GM18502 (cell line): ENCODE results near the gene UNC119.

Experiments
- ATAC-seq: cut with Tn5 transposase; IDR thresholded peaks from one replicate; pipeline ENCODE4 v1.9.1; 2021; ENCODE audit warnings: mild to moderate bottlenecking; ENCODE audit not compliant: unreplicated experiment, poor library complexity

UNC119 gene

GRCh38 chr17:28545787-28546415, 6.5 kb downstream of the UNC119 start:
- ATAC-seq = no peak

GRCh38 chr17:28545141-28545503, 7.3 kb downstream of the UNC119 start:
- ATAC-seq = no peak

DNA sequence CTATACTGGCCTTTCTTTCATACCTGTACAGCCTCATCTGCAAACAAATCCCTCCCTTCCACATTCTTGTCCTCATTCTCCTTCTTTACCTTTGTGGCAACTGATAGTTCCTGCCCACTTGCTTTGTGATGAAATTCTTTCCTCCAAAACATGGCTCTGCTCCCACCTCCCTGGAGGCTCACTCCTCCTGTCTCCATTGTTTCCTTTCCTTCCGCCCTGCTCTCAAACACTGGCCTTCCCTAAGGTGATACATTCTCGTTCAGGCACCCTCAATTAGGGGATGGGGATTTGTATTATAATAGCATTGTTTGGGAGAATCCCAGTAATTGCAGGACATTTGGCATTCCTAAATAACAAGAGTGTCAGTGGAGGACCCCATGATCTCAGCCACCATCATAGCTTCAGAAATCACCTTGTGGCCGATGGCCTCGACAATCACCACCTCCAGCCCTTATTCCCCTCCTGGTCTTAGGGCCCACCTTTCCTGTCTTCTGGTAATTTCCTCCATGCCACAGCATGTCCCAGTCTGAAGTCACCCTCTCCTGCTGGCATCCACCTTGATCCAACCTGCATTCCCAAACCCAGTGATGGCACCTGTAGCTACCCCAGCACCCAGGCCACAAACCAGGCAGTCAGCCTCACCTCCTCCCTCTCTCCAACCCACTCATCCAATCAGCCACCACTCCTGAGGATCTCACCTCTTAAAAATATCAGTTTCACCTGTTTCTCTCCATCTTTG, 7.9 kb downstream of the UNC119 start:
- no peak for ATAC-seq

DNA sequence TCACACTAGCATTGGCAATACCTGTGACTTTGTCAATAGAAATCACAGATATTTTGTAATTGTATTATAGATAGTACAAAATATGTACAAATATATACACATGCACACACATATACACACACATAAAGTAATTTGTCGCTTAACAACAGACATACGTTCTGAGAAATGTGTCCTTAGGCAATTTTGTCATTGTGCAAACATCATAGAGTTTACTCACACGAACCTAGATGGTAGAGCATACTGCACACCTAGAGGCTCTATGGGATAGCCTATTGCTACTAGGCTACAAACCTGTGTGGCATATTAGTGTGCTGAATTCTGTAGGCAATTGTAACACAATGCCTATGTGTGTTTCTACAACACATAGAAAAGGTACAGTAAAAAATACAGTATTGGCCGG, 11.0 kb downstream of the UNC119 start:
- ATAC-seq = no peak

DNA sequence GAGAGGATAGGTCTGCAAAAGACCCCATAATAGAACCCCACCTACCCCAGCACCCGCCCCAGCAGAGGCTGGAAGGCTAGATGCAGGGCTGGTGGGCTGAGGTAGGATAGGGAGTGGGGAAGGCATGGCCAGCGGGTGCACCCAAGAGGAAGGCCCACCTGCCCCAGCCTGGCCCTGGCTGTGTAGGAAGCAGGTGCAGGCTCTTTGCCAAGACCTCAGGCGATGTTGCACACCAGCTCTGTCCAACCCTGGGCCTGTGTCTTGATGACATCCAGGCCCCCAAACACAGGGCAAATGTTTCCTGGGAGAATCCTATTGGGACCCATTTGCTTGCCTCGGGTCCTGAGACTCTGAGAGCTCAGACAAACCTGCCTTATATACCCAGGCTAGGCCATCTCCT, 12.2 kb downstream of the UNC119 start:
- ATAC-seq = no peak

- no peak for ATAC-seq
Observed at GRCh38 chr17:28538296-28538895, 14.0 kb downstream of the UNC119 start.

DNA sequence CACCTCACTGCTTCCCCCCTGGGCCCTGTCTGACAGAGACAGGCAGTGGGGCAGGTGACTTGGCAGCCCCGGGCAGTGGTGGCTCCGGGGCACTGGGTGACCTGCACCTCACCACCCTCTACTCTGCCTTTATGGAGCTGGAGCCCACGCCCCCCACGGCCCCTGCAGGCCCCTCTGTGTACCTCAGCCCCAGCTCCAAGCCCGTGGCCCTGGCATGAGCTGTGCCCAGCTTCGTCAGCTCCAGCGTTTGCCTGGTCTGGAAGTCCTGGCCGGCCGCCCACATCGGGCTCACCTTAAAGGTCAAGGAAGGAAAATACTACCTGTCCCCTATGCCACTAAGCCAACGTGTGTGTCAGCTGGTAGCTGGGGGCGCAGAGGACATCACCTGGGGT, 15.2 kb downstream of the UNC119 start:
- no peak for ATAC-seq

DNA sequence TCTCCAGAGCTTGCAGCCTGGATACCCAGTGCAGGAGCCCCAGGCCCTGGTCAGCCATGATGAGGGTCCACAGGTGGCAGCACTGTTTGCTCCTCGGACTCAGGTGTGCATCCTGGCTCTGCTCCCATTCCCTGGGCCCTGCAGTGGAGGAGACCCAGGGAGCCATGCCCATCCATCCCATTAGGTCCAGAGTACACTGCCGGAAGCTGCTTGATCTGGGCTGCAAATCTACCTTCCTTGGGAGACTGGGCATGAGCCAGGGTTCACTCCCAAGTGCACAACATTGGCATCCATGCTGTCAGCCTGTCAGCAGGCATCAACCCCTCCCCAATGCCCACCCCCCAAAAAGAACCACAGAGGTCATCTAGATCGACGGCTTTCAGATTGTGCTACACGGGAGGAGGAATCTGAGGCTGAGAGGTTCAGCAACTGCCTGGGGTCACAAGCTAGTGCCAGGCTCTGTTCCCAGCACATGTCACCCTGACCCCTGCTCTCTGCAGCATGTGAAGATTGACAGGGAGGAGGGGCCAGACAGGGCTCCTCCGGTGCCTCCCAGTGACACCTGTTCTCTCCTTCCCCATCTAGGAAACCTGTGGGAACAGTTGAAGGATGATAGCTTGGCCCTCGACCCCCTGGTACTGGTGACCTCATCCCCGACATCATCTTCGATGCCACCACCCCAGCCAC, 15.7 kb downstream of the UNC119 start:
- no peak for ATAC-seq

DNA sequence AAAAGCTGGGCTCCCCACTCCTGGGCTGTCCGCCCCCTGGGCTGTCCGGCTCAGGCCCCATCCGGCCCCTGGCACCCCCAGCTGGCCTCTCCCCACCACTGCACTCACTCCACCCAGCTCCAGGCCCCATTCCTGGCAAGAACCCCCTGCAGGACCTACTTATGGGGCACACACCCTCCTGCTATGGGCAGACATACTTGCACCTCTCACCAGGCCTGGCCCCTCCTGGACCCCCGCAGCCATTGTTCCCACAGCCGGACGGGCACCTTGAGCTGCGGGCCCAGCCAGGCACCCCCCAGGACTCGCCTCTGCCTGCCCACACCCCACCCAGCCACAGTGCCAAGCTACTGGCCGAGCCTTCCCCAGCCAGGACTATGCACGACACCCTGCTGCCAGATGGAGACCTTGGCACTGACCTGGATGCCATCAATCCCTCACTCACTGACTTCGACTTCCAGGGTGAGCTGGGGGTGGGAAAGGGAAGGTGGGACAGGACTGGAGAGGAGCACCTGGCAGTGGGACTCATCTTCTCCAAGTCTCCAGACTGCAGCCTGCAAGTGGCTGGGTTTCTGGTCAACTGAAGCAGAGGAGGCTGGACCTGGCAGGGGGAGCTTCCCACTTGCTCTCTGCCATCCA, 17.6 kb downstream of the UNC119 start:
- ATAC-seq = no peak

DNA sequence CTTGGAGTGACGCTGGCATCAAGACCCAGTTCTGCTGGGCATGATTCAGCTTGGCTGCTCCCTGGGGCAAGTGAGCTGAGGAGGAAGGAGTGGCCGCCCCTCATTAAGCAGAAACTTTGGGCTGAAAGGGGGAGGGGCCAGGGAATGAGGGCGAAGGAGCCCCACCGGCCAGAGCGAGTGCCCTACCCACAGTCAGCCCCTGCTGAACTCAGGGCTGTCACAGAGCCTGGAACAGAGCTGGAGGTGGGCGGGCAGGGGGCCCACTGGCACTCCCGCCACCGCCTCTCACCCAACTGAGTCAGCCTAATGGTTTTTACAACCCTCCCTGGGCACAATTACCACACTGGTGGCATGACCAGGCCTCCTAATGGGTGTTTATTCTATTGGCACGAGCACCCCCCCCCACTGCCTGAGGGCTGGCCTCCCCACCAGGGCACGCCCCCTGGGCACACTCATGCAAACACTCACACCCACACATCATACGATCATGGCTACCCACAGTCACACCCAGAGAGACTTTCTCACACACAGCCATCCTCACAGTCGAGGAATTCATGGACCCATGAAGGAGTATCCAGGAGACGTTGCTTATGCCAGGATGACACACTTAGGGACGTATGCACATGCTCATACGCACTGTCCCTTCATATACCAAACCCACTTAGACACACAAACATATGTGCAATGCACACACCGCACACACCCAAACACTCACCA, 19.2 kb downstream of the UNC119 start:
- ATAC-seq = no peak

DNA sequence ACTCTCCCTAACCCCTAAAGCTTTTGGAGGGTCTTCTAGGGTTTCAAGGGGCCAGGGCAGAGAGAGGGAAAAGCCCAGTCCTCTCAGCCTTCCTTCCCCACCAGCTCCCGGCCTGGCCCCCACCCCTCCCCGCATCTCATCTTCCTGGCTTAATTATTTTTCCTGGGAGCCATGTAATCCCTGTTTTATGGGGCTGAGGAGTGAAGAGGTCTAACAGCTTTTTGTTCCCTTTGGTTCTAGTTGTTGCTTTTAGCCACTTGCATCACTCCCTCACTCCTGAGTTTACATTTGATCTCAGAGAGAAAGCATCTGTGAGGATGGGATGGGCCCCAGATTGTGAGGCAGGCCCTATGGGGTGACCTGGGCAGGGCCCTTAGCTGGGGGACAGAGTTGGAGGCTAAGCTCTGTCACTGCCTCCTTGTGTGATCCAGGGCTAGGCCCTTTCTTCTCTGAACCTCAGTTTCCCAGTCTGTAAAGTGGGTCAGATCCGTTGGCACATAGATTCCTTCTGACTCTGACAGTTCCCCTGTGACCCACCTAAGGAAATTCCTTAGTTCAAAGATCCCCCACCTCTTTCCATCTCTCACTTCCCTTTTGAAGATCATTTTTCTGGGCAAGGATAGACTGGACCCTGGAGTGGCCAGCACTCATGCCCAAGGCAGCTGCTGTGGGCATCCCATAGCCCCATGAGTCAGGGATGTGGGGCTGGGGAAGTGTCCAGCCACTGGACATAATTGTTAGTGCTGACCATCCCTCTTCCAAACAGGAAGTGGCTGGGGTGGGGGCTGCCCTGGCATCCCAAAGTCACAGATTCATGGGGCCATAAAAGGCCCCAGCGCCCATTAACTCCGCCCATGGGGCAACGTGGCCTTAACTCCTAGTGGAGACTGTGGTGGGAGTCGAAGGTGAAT, 20.1 kb downstream of the UNC119 start:
- ATAC-seq = no peak

- no peak for ATAC-seq
Observed at GRCh38 chr17:28530926-28531325, 21.5 kb downstream of the UNC119 start.

GRCh38 chr17:28530250-28530649, 22.2 kb downstream of the UNC119 start:
- no peak for ATAC-seq

GRCh38 chr17:28529013-28529400, 23.4 kb downstream of the UNC119 start:
- no peak for ATAC-seq

DNA sequence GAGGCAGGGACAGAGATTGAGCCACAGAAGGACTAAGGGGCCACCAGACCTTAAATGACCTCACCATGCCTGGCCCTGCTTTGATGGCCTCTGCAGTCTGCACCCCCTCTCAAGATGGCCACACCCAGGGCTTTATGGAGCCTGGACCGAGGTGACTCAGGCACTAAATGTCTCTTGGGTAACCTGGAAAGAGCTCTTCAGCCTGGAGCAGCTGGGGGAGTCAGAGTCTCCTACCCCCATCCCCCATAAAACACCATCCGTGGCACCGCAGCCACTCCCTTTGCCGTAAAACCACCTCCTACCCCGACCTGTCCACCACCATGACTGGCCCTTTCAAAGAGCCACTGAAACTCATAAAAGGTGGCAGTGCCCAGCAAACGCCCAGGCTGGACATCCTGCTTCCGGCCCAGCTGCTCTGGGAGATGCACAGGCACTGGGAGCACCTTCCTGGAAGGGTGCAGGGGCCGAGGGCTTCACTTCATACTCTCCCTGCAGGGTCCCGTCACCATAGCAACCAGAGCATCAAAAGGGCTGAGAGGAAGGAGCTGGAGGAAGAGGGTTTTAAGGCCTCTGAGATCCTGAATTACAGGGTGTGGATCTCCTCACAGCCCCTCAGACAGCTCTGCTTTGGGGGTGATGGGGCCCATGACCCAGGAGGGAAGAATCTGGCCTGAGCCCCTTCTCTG, 24.0 kb downstream of the UNC119 start:
- no peak for ATAC-seq

GRCh38 chr17:28527859-28528258, 24.6 kb downstream of the UNC119 start:
- no peak for ATAC-seq

- no peak for ATAC-seq
Observed at GRCh38 chr17:28527181-28527681, 25.2 kb downstream of the UNC119 start.

- ATAC-seq = no peak
Observed at GRCh38 chr17:28526381-28526780, 26.0 kb downstream of the UNC119 start.
